Sigmoid colon (tissue), 4 donors: ENCODE results near the gene LRRIQ4.

ENCODE experiments used
- POLR2A ChIP-seq, 2 donors: fragments of 450-650 bp; IDR thresholded peaks; one replicate each; pipeline ENCODE4 v1.6.1; 2016; ENCODE audit warnings: antibody characterized with exemption in 2 of 2, mild to moderate bottlenecking in 2 of 2, moderate library complexity in 2 of 2
- POLR2AphosphoS5 ChIP-seq, 4 donors: sonication (generic); formaldehyde crosslinking; IDR thresholded peaks; one replicate each; pipeline ENCODE4 v1.6.1; 2017; ENCODE audit warnings: antibody characterized with exemption in 4 of 4
- TF ChIP-seq, protein P1 (sequence below), 4 experiments: fragments of 450-650 bp in 3 of 4; fragments of 200-600 bp in 1 of 4; IDR thresholded peaks; one replicate each; pipeline ENCODE4 v1.5.1; 2016 to 2019; ENCODE audit warnings: antibody characterized with exemption in 4 of 4, mild to moderate bottlenecking in 3 of 4, moderate library complexity in 2 of 4

- TF ChIP-seq, protein P1, sequence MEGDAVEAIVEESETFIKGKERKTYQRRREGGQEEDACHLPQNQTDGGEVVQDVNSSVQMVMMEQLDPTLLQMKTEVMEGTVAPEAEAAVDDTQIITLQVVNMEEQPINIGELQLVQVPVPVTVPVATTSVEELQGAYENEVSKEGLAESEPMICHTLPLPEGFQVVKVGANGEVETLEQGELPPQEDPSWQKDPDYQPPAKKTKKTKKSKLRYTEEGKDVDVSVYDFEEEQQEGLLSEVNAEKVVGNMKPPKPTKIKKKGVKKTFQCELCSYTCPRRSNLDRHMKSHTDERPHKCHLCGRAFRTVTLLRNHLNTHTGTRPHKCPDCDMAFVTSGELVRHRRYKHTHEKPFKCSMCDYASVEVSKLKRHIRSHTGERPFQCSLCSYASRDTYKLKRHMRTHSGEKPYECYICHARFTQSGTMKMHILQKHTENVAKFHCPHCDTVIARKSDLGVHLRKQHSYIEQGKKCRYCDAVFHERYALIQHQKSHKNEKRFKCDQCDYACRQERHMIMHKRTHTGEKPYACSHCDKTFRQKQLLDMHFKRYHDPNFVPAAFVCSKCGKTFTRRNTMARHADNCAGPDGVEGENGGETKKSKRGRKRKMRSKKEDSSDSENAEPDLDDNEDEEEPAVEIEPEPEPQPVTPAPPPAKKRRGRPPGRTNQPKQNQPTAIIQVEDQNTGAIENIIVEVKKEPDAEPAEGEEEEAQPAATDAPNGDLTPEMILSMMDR (IDR thresholded peaks at IDR 0.05) = no peak
- TF ChIP-seq POLR2A (IDR thresholded peaks at IDR 0.05) (no peak), POLR2AphosphoS5 (IDR thresholded peaks at IDR 0.05) (peak in 2 of 4 donors; percentile 11 to 37)
Measured at GRCh38 chr3:169771497-169772304, 41.0 kb upstream of the LRRIQ4 start.
